T-cell (primary cell): Measurements from ENCODE around the gene SPTA1. TPM values are rescaled to one million over a fixed set of nuclear protein-coding genes. Genes with fewer than 3 reads are reported as not detected.
"Not testable (repeated sequence)": the region's sequence is repeated elsewhere in the genome, so short reads cannot be mapped to it uniquely, and the experiment has no call there.

ENCODE experiments used
- ATAC-seq, 4 experiments: fragments of 200-7000 bp in 3 of 4; fragments of 150-1000 bp in 1 of 4; cut with Tn5 transposase; replicated peaks in 1 of 4; 1 replicate in 3 of 4; 2 replicates in 1 of 4; pipeline ENCODE4 v1.10.0; 2021; ENCODE audit warnings: moderate library complexity in 3 of 4, mild to moderate bottlenecking in 2 of 4, moderate number of reproducible peaks in 1 of 4
- CTCF ChIA-PET, 2 donors: fragments of 300-600 bp; sonication (Branson Sonifier 250); formaldehyde crosslinking; loops; one replicate each; lab custom pipeline; 2022; ENCODE audit warnings: antibody characterized with exemption in 2 of 2; lab: Charles Lee
- POLR2A ChIA-PET, 2 donors: fragments of 300-600 bp; sonication (Branson Sonifier 250); formaldehyde crosslinking; loops; one replicate each; lab custom pipeline; 2022; ENCODE audit warnings: antibody characterized with exemption in 2 of 2; lab: Charles Lee
- DNase-seq, 35 experiments: peaks; one replicate each; pipeline versions ENCODE4 v3.0.0 to v3.0.0-alpha.2; 2013 to 2023
- H3K27ac ChIP-seq: one replicate; pipeline ENCODE4 v1.5.1; 2013; ENCODE audit warnings: low read length
- H3K27me3 ChIP-seq, 2 experiments: replicated peaks in 1 of 2; 1 replicate in 1 of 2; 2 replicates in 1 of 2; pipeline versions ENCODE4 v1.6.1 to v1.7.0; 2013; ENCODE audit warnings: low read length in 1 of 2, mixed read lengths in 1 of 2; ENCODE audit not compliant: control insufficient read depth in 2 of 2, insufficient read depth in 2 of 2; ENCODE audit errors: extremely low read depth in 1 of 2
- H3K36me3 ChIP-seq, 2 donors: 1 replicate in 1 of 2; 2 replicates in 1 of 2; pipeline versions ENCODE4 v1.6.1 to v1.7.0; 2013; ENCODE audit warnings: low read length in 1 of 2; ENCODE audit not compliant: control insufficient read depth in 2 of 2, insufficient read depth in 1 of 2; ENCODE audit errors: extremely low read depth in 1 of 2
- H3K4me1 ChIP-seq, 2 experiments: 1 replicate in 1 of 2; 2 replicates in 1 of 2; pipeline versions ENCODE4 v1.6.1 to v1.7.0; 2013; ENCODE audit warnings: low read length in 2 of 2, mixed read lengths in 1 of 2; ENCODE audit not compliant: insufficient read depth in 2 of 2, control insufficient read depth in 1 of 2; ENCODE audit errors: extremely low read depth in 1 of 2
- H3K4me3 ChIP-seq, 2 donors: 1 replicate in 1 of 2; 2 replicates in 1 of 2; pipeline versions ENCODE4 v1.5.1 to v1.7.0; 2013; ENCODE audit warnings: mild to moderate bottlenecking in 2 of 2, low read length in 1 of 2, moderate library complexity in 1 of 2; ENCODE audit not compliant: control insufficient read depth in 1 of 2; ENCODE audit errors: extremely low read depth in 1 of 2
- H3K9me3 ChIP-seq: 2 replicates; pipeline ENCODE4 v1.7.0; 2013
- H3K27ac Mint-ChIP-seq, 2 donors: one replicate each; pipeline ENCODE4 v1.8.0; 2020 to 2021; ENCODE audit warnings: mild to moderate bottlenecking in 2 of 2, mixed read lengths in 2 of 2
- H3K27me3 Mint-ChIP-seq, 2 donors: one replicate each; pipeline ENCODE4 v1.8.0; 2021 to 2022; ENCODE audit warnings: mixed read lengths in 2 of 2
- H3K36me3 Mint-ChIP-seq: one replicate; pipeline ENCODE4 v1.8.0; 2021; ENCODE audit warnings: mixed read lengths
- H3K4me1 Mint-ChIP-seq, 3 donors: one replicate each; pipeline ENCODE4 v1.8.0; 2020 to 2022; ENCODE audit warnings: mixed read lengths in 3 of 3, mild to moderate bottlenecking in 1 of 3
- H3K4me3 Mint-ChIP-seq, 3 donors: one replicate each; pipeline ENCODE4 v1.8.0; 2020 to 2022; ENCODE audit warnings: mild to moderate bottlenecking in 3 of 3, mixed read lengths in 3 of 3, moderate library complexity in 3 of 3
- H3K9me3 Mint-ChIP-seq, 3 donors: one replicate each; pipeline ENCODE4 v1.8.0; 2020 to 2022; ENCODE audit warnings: mixed read lengths in 3 of 3
- WGBS: methylation state at CpG from one replicate; pipeline ENCODE4 v1.1.5; 2013; ENCODE audit warnings: missing lambda C conversion rate; ENCODE audit not compliant: insufficient coverage; 5-methylcytosine and 5-hydroxymethylcytosine counted together
- total RNA-seq, 35 experiments: library from RNA in 6 of 35; stranded (reverse) in 6 of 35; fragments of 120-200 nt in 1 of 35; gene quantifications; one replicate each; pipeline versions ENCODE4 v1.2.1 to v1.2.4 and lab custom pipeline; 2013 to 2026

The SPTA1 gene
- total RNA-seq, 5 donors from 2014 or later (not counting 1 experiment from before 2014, with no cell fraction given): 0.03 to 0.23 (median 0.09) TPM; not detected in 2

GRCh38 chr1:158689110-158689509 lies 2.6 kb upstream of the SPTA1 start:
- CTCF ChIA-PET: no interaction called here
- Histone ChIP-seq H3K27ac (no peak overlapping the region), H3K4me3 (no peak overlapping the region), H3K27me3 (no peaks in the 10 kb centered on the region), H3K4me1 (no peaks in the 10 kb centered on the region), H3K9me3 (no peaks in the 10 kb centered on the region), H3K36me3 (no peaks in the 10 kb centered on the region)
- Mint-ChIP-seq H3K9me3 (no peaks in the 10 kb centered on the region), H3K36me3 (no peaks in the 10 kb centered on the region), H3K4me1 (no peaks in the 10 kb centered on the region), H3K27ac (no peak overlapping the region), H3K4me3 (no peak overlapping the region), H3K27me3 (peaks cover 19 to 20% of the 10 kb centered on the region in 2 donors)
- WGBS: no CpG with 5 or more reads among the region's 1 CpG
- ATAC-seq (no peak), DNase-seq (no peak)
- POLR2A ChIA-PET: no interaction called here

GRCh38 chr1:158688343-158688742 lies 1.8 kb upstream of the SPTA1 start:
- H3K4me3 Mint-ChIP-seq, H3K36me3 Mint-ChIP-seq, H3K9me3 ChIP-seq, DNase-seq, ATAC-seq, H3K4me3 ChIP-seq, H3K27ac Mint-ChIP-seq, H3K27ac ChIP-seq, CTCF ChIA-PET, H3K9me3 Mint-ChIP-seq, H3K4me1 ChIP-seq, H3K4me1 Mint-ChIP-seq, H3K36me3 ChIP-seq, H3K27me3 ChIP-seq, POLR2A ChIA-PET: not testable (repeated sequence)
- H3K27me3 Mint-ChIP-seq: peaks cover 20 to 21% of the 10 kb centered on the region in 2 donors
- WGBS: no CpG with 5 or more reads among the region's 1 CpG

- Histone ChIP-seq H3K4me3 (no peak overlapping the region), H3K27me3 (no peaks in the 10 kb centered on the region), H3K36me3 (no peaks in the 10 kb centered on the region), H3K27ac (no peak overlapping the region), H3K4me1 (no peaks in the 10 kb centered on the region), H3K9me3 (no peaks in the 10 kb centered on the region)
- POLR2A ChIA-PET: no interaction called here
- H3K36me3 Mint-ChIP-seq: no peaks in the 10 kb centered on the region
- no peak for DNase-seq
- H3K4me1 Mint-ChIP-seq: no peaks in the 10 kb centered on the region
- no peak for ATAC-seq
- no peaks in the 10 kb centered on the region for H3K9me3 Mint-ChIP-seq
- no peak overlapping the region for H3K4me3 Mint-ChIP-seq
- peaks cover 26% of the 10 kb centered on the region in 2 donors for H3K27me3 Mint-ChIP-seq
- CTCF ChIA-PET: no interaction called here
- H3K27ac Mint-ChIP-seq: no peak overlapping the region
Observed at GRCh38 chr1:158687037-158687436, 522 bp upstream of the SPTA1 start.

DNA sequence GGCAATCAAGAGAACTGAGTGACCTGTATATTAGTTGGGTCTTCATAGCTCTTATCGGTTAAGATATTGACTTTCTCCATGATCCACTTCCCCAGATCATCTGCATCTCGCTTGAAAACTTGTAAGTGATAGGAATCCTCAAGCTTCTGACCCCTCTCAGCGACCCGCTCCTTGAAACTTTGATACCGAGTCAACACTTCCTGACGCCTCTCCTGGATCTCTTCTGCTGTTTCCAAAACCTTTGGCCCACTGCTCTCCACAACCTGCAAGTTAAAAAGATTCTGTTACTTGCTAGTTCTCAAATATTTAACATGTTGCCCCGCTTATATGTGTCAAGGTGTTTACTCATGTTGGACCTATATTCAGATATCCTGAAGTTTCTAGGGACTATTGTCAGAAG lies 1.4 kb downstream of the SPTA1 start:
- H3K4me1 Mint-ChIP-seq: no peaks in the 10 kb centered on the region
- H3K9me3 Mint-ChIP-seq: no peaks in the 10 kb centered on the region
- H3K27me3 Mint-ChIP-seq: peaks cover 22 to 26% of the 10 kb centered on the region in 2 donors
- Histone ChIP-seq H3K36me3 (no peaks in the 10 kb centered on the region), H3K4me3 (no peak overlapping the region), H3K9me3 (no peaks in the 10 kb centered on the region), H3K27me3 (no peaks in the 10 kb centered on the region), H3K4me1 (no peaks in the 10 kb centered on the region), H3K27ac (no peak overlapping the region)
- H3K36me3 Mint-ChIP-seq: no peaks in the 10 kb centered on the region
- no peak overlapping the region for H3K27ac Mint-ChIP-seq
- ATAC-seq (no peak), DNase-seq (no peak)
- POLR2A ChIA-PET: no interaction called here
- H3K4me3 Mint-ChIP-seq: no peak overlapping the region
- CTCF ChIA-PET: no interaction called here
- 67% methylated on average over 5 of the region's 7 CpGs for WGBS

DNA sequence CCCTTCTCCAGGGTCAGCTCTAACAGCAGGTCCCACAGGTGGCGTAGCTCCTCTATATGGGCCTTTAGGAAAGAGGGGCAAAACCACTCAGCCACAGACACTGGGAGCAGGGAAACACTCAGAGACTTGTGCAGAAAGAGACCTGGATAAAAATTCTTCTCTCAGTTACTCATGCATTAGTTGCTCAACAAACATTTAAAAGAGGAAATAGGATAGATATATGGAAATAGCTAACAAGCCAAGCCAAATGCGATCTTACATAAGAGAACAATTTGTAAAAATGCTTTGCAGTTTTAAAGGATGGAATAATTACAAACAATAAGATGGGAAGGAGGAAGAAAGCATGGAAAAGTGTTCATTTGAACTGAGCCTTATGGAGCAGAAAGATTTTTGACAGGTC lies 4.9 kb downstream of the SPTA1 start:
- Mint-ChIP-seq H3K27me3 (peaks cover 12 to 14% of the 10 kb centered on the region in 2 donors), H3K4me3 (no peak overlapping the region), H3K4me1 (no peaks in the 10 kb centered on the region), H3K9me3 (no peaks in the 10 kb centered on the region), H3K36me3 (no peaks in the 10 kb centered on the region), H3K27ac (no peak overlapping the region)
- H3K36me3 ChIP-seq: no peaks in the 10 kb centered on the region
- H3K4me3 ChIP-seq: no peak overlapping the region
- no peak overlapping the region for H3K27ac ChIP-seq
- ATAC-seq: no peak
- DNase-seq: no peak
- H3K9me3 ChIP-seq: no peaks in the 10 kb centered on the region
- H3K4me1 ChIP-seq: no peaks in the 10 kb centered on the region
- POLR2A ChIA-PET: no interaction called here
- CTCF ChIA-PET: no interaction called here
- WGBS: 100% methylated on average over 1 of the region's 2 CpGs
- no peaks in the 10 kb centered on the region for H3K27me3 ChIP-seq

- ATAC-seq: no peak
- no peak overlapping the region for H3K4me3 Mint-ChIP-seq
- no peak overlapping the region for H3K4me3 ChIP-seq
- H3K27me3 Mint-ChIP-seq: peaks cover 9% of the 10 kb centered on the region in 2 donors
- WGBS: 100% methylated on average over 1 of the region's 1 CpG
- no peaks in the 10 kb centered on the region for H3K9me3 Mint-ChIP-seq
- H3K27ac Mint-ChIP-seq: no peak overlapping the region
- H3K4me1 ChIP-seq: no peaks in the 10 kb centered on the region
- no peak for DNase-seq
- H3K9me3 ChIP-seq: no peaks in the 10 kb centered on the region
- ChIA-PET CTCF (no interaction called here), POLR2A (no interaction called here)
- H3K27ac ChIP-seq: no peak overlapping the region
- H3K36me3 ChIP-seq: no peaks in the 10 kb centered on the region
- no peaks in the 10 kb centered on the region for H3K36me3 Mint-ChIP-seq
- no peaks in the 10 kb centered on the region for H3K4me1 Mint-ChIP-seq
- H3K27me3 ChIP-seq: no peaks in the 10 kb centered on the region
Observed at GRCh38 chr1:158679289-158679688, 7.2 kb downstream of the SPTA1 start.
